Activated CD4-positive, alpha-beta T cell treated with anti-CD3 and anti-CD28 coated beads, Interleukin-2, Interleukin-6, amounts not matched to agents 100 ng/mL and 50 ng/mL, durations not matched to agents 16 hours and 8 hours (primary cell): Measurements from ENCODE around the gene PAGR1.
A peak's percentile ranks its signal among the peaks of the same experiment; 100 is the strongest.
"Not testable (repeated sequence)": the region's sequence is repeated elsewhere in the genome, so short reads cannot be mapped to it uniquely, and the experiment has no call there.

Experiments
- DNase-seq: peaks from one replicate; pipeline ENCODE4 v3.0.0-alpha.2; 2020

Gene PAGR1

DNA sequence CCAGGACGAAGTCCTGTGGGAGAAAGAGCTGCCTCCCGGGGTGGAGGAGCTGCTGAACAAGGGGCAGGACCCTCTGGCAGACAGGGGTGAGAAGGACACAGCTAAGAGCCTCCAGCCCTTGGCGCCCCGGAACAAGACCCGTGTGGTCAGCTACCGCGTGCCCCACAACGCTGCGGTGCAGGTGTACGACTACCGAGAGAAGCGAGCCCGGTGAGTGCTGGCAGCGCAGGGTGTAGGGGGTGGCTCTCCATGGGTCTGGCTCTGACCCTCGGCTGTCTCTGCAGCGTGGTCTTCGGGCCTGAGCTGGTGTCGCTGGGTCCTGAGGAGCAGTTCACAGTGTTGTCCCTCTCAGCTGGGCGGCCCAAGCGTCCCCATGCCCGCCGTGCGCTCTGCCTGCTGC is 25.7 kb downstream of the PAGR1 start:
- DNase-seq: no peak

DNA sequence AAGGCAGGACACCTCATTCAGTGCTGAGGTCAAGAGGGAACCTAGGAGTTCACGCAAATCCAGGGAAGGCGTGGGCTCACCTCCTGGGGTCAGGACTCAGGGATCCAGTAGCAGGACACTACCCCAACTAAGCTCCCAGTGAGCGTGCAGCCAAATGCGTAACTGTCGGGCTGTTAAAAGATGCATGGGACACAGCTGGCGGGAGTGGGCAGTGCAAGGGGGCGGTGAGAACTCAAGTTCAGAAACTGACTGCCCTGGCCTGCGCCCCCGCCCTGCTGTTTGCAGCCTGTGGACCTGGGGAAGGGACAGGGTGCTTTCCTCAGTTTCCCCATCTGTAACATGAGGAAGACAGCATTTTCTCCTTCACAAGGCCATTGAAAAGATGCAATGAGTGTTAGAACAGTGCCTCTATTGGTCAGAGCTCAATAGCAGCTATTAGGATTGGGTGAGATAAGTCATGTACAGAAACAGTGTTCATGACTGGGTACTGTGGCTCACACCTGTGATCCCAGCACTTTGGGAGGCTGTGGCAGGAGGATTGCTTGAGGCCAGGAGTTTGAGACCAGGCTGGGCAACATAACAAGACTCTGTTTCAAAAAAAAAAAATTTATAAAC is 26.9 kb downstream of the PAGR1 start:
- DNase-seq: no peak

DNA sequence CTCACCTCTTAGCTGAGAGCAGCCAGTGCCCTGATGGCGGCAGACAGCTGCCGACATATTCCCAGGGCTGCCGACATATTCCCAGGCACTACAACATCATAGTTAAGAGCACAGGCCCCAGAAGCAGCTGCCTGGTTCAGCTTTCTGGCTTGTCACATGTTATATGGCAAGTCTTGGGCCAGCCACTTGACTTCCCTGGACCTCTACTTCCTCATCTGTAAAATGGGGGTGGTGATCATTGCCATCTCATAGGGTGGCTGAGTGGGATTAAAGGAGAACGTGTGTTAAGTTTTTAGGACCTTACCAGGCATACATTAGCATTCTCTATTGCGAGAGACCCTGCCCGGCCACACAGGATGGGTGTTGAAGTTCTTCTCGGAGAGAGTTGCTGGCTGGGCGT is 28.0 kb downstream of the PAGR1 start:
- no peak for DNase-seq

DNA sequence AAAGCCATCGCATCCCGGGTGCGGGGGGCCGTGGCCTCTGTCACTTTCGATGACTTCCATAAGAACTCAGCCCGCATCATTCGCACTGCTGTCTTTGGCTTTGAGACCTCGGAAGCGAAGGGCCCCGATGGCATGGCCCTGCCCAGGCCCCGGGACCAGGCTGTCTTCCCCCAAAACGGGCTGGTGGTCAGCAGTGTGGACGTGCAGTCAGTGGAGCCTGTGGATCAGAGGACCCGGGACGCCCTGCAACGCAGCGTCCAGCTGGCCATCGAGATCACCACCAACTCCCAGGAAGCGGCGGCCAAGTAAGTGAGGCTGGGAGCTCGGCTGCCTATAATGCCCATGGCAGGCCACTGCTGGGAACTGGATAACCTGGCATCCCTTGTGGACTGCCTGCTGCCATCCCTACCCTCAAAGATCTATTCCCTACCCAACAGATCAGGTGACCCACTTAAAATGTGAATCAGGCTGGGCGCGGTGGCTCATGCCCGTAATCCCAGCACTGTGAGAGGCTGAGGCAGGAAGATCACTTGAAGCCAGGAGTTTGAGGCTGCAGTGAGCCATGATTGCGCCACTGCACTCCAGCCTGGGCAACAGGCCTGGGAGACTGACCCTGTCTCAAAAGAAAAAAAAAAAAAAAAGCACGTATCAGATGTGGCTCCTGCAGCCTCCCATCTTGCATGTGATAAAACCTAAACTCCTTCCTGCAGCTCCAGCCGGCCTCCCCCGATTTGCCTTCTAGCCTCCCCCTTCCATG is 28.8 kb downstream of the PAGR1 start:
- no peak for DNase-seq

DNA sequence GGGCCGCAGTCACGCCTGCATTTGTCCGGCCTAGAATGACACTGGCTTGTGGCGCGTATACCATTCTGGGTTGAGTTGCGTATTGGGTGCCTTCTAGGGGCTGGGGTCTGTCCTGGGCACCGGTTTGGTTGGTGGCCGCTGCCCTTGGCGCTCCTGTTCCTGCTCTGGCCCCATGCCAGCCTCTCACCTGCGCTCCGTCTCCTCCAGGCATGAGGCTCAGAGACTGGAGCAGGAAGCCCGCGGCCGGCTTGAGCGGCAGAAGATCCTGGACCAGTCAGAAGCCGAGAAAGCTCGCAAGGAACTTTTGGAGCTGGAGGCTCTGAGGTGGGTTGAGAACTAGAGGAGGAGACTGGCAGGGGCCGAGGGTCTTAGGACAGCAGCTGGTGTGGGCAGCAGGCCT is 29.7 kb downstream of the PAGR1 start:
- DNase-seq: no peak

DNA sequence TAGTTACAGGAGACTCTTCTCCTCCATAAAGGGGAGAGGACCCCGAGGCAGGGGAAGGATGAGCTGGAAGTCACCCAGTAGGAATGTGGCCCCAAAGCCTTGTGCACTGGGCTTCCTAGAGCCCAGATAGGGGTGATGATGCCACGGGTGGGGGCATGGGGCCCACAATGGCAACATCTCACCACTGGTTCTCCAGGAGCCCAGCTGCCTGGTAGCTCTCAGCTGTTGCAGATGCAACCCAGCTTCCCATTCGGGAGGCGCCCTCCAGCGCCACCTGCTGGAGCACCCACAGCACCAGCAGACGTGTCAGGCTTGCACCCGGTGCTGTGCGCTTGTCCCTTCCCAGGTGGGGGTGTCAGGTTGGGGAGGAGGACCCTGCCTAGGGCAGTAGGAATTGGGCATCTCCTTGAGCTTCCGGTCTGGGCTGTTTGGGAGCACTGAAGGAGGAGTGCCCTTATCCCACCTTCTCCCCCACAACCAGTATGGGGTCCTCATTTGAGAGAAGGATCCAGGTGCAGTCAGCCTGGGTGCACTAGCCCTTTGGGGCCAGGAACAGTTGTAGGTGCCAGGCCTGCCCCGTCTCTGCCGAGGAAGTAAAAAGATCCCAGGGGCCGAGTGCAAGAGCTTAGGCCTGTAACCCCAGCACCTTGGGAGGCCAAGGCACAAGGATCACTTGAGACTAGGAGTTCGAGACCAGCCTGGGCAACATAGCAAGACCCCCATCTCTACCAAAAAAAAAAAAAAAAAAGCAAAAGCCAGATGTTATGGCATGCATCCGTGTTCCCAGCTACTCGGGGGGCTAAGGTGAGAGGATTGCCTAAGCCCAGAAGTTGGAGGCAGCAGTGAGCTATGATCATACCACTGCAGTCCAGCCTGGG is 32.7 kb downstream of the PAGR1 start:
- peak; percentile 89 for DNase-seq

DNA sequence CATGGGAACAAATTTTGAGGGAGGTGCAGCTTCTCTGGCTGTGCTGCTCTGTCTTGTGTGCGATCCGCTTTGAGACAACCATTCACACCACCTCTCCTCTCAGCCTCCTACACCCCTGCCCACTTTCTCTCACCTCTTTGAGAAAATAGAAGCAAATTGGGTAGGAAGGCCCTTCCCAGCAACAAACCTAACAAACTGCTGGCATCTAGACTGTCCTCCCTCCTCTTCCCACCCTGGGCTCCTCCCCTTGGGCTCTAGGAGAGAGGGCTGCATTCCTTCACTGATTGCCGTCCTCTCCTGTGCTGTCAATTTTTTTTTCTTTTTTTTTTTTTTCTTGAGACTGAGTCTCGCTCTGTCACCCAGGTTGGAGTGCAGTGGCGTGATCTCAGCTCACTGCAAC is 33.6 kb downstream of the PAGR1 start:
- DNase-seq: no peak

DNA sequence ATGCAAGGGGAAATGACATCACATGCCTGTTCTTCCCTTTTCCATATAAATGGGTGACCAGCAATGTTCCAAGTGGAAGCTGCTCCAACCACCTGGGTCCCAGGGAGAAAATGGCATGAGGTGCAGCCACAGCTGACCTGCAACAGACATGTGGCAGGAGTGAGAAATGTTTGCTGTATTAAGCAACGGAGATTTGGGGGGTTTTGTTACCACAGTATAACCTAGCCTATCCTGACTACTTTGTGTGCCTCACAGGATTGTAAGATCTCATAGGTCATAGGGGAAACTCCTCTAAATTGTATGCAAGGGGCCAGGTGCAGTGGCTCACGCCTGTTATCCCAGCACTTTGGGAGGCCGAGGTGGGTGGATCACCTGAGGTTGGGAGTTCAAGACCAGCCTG is 35.0 kb downstream of the PAGR1 start:
- DNase-seq: no peak

DNA sequence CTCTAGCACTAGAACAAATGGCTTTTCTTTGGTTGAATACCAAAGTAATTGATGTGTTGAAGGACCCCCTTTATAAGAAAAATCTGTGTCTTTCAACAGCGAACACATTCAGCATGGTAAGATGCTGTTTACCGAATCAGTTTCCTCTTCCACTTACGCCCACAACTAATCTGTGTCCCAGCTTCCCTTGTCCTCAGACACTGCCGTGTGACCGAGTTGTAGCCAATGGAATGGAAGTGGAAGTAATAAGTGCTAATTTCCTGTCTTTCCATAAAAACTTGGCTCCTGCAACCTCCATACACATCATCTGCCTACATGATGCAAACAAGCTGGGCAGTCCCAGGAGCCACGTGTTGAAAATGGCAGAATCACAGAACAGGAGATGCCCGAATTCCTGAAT is 36.7 kb downstream of the PAGR1 start:
- no peak for DNase-seq

DNA sequence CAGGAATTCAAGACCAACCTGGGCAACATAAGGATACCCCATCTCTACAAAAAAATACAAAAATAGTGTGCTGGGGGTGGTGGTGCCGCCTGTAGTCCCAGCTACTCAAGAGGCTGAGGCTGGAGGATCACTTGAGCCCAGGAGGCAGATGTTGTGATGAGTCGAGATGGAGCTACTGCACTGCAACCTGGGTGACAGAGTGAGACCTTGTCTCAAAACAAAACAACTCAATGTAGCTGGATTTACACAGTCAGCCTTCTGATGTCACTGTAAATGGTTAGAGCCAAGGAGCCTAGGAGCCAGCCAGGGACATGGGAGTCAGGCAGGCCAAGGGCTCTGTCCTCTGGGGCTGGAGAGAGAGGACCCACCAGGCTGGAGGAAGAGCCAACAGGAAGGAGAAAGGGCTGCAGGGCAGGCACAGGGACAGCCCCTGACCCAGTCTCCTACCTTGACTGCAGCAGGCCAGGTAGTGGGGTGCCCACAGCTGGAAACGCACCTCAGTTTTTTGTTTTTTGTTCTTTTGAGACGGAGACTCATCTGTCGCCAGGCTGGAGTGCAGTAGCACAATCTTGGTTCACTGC is 38.7 kb downstream of the PAGR1 start:
- DNase-seq: no peak

DNA sequence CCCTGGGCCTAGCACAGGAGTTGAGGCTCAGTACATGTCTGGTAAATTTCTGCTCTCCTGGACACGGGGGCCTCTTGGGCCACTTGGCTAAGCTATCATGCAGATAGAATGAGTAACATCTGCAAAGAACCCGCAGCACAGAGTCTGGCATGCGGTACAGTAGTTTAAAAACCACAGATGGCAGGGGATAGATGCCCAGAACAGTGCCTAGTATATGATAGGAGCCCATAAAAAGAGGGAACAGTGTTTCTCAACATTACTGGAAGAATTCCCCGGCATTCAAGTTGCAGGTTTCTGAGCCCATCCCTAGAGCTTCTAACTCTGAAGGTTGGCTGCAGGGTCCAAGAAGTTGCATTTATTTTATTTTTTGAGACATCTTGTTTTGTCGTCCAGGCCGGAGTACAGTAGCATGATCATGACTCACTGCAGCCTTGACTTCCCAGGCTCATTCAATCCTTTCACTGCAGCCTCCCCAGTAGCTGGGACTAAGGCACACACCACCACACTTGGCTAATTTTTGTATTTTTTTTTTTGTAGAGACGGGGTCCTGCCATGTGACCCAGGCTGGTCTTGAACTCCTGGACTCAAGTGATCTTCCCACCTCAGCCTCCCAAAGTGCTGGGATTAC is 41.3 kb downstream of the PAGR1 start:
- no peak for DNase-seq

DNA sequence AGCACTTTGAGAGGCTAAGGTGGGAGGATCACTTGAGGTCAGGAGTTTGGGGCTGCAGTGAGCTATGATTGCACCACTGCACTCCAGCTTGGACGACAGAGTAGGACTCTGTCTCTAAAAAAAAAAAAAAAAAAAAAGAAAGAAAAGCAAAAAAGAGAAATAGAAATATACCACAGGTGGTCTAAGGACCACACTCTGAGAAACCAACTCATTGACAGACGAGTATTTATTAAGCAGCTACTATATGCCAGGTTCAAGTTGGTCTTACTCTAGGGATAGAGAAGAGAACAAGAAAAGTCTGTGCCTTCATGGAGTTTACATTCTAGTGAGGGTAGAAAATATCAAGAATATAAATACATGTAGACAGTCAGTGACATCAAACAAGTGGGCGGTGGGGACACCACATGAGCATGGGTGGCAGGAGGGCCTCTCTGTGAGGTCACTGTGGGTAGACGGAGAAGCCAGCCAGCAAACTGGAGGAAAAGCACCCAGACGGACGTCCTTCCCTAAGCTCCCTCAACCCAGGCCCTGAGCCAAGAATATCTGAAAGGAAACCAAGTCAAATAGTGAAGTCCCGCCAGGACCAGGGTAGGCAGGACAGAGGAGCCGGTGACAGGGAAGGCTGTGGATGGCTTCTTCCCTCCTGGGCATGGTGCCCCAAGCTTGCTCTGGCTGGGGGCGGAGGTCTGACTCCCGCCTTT is 42.3 kb downstream of the PAGR1 start:
- no peak for DNase-seq

DNA sequence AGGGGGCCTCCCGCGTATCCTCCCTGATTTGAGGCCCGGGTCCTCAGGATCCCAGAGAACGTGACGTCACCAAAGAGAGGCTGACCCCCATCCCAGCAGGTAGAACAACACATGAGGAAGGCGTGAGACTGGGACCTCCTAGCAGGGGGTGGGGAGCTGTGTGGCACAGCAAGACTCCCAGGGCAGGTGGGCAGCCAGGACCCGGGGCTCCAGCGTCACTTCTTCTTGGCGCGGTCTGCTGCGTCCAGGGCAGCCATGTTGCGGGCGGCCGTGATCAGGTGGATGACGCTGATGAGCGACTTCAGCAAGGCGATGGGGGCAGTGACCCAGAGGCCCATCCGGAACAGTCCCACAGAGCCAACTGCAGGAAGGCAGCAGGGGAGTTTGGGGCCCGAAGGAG is 43.0 kb downstream of the PAGR1 start:
- no peak for DNase-seq

DNA sequence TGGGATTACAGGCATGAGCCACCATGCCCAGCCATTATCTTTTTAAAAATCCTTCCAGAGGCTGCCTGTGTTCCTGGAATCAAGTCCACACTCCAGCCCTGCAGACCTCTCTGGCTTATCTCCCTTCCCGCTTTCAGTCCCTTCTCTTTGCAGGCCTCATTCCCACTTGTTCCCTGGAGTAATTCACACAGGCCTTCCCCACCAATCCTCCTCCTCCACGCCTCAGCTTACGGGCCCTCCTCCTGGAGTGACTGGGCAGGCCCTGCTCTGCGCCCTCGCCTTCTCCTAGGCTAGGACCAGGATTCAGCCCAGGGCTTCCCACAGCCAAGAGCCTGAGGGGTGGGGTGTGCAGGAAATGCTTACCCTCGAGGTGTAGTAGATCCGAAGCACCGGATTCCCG is 44.3 kb downstream of the PAGR1 start:
- no peak for DNase-seq

DNA sequence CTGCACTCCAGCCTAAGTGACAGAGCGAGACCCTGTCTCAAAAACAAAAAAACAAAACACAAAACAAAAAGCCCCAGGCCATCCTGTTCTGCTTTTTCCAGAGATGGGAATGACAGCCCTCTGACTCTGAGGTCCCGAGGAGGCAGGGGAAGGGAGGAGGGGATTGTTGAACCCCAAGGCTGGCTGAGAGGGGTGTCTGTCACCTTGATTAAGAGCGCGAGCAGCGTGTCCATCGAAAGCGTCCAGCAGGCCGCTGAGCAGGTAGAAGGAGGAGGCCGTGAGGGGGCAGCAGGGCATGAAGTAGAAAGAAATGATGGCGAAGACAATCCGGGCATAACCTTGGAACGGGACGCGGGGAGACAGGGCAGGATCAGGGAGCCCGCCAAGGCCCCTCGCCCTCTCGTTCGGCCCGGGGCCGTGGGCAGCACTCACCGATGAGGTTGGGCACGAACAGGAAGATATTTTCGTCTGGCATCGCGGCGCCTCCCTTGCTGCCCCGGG is 46.5 kb downstream of the PAGR1 start:
- peak; percentile 17 for DNase-seq

DNA sequence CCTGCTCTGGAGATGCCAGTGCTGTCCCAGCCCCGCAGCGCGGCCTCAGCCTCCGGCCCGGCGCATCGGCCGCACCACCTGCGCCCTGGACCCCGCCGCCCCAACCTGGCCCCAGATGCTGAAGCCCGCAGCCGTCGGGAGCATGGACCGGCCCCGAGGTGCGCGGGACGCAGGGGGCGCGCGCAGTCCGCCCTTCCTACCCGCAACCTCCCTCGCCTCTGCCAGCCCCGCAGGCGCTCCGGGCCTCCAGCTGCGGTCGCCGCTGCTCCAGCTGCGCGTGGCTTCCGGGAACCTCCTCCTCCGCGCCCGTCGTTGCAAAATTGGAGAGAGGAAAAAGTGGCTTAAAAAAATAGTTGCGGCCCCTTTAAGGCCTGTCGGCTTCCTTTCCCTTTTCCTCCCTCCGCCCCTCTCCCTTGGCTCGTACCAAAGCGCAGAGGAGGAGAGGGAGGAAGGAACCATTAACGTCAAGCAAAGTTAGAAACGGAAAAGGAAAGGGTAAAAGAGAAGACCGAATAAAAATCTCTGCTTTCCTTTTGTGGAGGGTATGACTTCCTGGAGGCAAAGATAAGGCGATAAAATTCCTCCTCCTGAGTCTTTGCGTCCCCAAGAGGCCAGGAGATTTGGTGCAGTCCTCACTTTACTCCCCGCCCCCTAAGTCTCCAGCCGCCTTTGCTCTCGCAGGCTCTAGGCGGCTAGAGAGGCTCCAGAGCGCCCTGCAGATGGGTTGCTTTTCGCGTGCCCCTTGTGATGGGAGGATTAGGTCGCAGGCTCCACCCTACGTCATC is 47.1 kb downstream of the PAGR1 start, which contains the start of gene CDIPT:
Gene CDIPT, minus strand, starts transcription at position 343 of the 785 bp plus-strand sequence. CDS start 369 bp downstream, outside the sequence.
- DNase-seq: peak; percentile 97

DNA sequence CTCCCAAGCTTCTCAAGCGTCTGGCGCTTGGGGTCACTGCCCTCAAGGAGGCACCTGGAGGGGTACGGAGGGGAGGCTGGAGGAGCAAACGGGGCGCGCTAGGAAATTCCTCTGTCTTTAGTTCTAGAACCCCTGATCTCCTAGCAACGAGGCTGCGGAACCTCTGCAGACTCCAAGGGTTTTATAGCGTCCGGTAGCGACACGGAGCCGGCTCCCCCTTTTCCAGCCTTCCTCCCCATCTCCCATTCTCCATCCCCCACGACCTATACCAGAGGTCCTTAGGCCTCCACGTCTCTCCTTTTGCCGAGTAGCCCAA is 47.7 kb downstream of the PAGR1 start:
- no peak for DNase-seq

DNA sequence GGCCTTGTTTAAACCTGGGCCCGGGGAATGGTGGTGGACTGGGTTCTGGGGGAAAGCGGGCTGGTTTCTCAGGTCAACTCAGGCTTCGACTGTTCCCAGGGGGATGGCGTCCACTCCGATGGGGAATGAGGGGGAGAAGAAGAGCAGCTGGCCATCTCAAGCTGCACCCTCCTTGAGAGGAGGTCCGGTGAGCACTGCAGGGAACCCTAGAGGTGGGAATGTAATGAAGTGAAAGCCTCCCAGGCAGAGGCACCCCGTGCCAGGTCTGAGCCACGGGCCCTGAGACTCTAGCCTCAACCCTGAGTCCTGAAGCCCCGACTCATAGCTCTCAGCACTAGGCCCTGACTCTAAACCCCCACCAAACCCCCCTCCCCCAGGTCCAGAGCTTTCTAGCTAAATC is 48.3 kb downstream of the PAGR1 start:
- DNase-seq: no peak

DNA sequence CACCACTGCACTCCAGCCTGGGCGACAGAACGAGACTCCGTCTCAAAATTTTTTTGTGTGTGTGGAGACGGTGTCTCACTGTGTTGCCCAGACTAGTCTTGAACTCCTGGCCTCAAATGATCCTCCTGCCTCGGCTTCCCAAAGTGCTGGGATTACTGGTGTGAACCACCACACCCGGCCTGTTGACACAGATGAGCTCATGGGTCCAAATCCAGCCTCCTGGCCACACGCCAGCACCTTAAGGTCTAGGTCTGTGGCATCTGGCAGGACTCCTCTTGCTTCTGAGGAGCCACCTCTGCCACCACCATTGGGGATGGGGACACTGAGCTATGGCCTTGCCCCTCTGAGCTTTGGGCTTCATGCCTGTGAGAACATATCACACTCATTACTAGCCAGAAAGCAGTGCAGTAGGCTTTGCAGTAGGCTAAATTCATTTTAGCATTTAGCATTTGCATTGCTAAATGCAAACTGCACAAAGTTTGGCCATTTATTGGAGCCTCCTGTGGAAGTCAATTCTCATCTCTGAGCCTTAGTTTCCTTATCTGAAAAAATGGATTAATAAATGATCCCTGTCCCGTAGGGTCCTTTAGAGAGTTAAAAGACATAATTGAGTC is 52.6 kb downstream of the PAGR1 start:
- no peak for DNase-seq

DNA sequence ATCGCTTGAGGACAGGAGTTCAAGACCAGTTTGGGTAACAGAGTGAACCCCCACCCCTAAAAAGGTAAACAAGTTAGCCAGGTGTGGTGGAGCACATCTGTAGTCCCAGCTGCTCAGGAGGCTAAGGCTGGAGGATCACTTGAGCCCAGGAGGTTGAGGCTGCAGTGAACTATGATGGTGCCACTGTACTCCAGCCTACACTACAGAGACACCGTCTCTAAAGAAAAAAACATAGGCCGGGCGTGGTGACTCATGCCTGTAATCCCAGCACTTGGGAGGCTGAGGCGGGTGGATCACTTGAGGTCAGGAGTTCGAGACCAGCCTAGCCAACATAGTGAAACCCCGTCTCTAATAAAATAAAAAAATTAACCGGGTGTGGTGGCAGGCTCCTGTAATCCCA is 53.1 kb downstream of the PAGR1 start:
- not testable (repeated sequence) for DNase-seq
